ENCODE measurements around the gene PIK3R5.

Gene PIK3R5

DNA sequence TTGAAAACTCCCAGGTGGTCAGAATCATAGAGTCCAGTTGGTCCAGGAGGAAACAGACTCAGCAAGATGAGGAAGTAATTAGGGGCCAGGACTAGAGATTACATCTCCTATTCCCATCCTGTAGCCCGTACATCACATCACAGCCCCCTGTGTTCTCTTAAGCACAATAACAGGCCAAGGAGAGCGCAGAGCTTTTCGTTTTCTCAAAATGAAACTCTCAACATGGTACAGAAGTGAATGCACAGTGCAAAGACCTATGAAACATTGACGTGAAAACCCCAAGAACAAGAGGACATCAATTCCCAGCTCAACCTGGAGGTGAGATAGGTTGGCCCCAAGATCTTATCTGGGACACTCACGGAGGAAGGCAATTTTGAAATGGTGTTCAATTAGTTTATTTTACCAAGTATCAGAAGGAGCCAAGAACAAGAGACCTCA is 9.0 kb downstream of the PIK3R5 start:
- Histone ChIP-seq H3K27me3 (ENCODE audit: low read length) (no peaks in the 10 kb centered on the region; the same call in 1 of the 2 replicates), H3F3A (ENCODE audit: insufficient read depth) (no peaks in the 10 kb centered on the region), H3K79me2 (ENCODE audit: insufficient read depth, low read length) (no peaks in the 10 kb centered on the region), H2AFZ (ENCODE audit: low read depth, low read length, severe bottlenecking) (no peak overlapping the region), H3K4me2 (ENCODE audit: low read depth, low read length, poor library complexity, severe bottlenecking) (no peak overlapping the region), H3K36me3 (ENCODE audit: low read length) (no peaks in the 10 kb centered on the region), H3K9me3 (ENCODE audit: insufficient read depth, low read length) (no peaks in the 10 kb centered on the region), H3K9ac (ENCODE audit: low read length) (no peak overlapping the region), H3K9me2 (replicated peaks; ENCODE audit: insufficient read depth, low read length) (no peaks in the 10 kb centered on the region), H4K20me1 (ENCODE audit: low read depth, low read length) (no peaks in the 10 kb centered on the region), H3K4me3 (ENCODE audit: insufficient read depth, low read length, poor library complexity, severe bottlenecking) (no peak overlapping the region), H3K27ac (ENCODE audit: low read depth, low read length) (no peak overlapping the region)
- no peak for TF ChIP-seq EZH2phosphoT487 (conservative IDR thresholded peaks at IDR 0.05; ENCODE audit: low read length)
- TF ChIP-seq, protein P1, sequence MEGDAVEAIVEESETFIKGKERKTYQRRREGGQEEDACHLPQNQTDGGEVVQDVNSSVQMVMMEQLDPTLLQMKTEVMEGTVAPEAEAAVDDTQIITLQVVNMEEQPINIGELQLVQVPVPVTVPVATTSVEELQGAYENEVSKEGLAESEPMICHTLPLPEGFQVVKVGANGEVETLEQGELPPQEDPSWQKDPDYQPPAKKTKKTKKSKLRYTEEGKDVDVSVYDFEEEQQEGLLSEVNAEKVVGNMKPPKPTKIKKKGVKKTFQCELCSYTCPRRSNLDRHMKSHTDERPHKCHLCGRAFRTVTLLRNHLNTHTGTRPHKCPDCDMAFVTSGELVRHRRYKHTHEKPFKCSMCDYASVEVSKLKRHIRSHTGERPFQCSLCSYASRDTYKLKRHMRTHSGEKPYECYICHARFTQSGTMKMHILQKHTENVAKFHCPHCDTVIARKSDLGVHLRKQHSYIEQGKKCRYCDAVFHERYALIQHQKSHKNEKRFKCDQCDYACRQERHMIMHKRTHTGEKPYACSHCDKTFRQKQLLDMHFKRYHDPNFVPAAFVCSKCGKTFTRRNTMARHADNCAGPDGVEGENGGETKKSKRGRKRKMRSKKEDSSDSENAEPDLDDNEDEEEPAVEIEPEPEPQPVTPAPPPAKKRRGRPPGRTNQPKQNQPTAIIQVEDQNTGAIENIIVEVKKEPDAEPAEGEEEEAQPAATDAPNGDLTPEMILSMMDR (IDR thresholded peaks at IDR 0.05; ENCODE audit: insufficient read depth, low read length, poor library complexity, severe bottlenecking), result no peak

DNA sequence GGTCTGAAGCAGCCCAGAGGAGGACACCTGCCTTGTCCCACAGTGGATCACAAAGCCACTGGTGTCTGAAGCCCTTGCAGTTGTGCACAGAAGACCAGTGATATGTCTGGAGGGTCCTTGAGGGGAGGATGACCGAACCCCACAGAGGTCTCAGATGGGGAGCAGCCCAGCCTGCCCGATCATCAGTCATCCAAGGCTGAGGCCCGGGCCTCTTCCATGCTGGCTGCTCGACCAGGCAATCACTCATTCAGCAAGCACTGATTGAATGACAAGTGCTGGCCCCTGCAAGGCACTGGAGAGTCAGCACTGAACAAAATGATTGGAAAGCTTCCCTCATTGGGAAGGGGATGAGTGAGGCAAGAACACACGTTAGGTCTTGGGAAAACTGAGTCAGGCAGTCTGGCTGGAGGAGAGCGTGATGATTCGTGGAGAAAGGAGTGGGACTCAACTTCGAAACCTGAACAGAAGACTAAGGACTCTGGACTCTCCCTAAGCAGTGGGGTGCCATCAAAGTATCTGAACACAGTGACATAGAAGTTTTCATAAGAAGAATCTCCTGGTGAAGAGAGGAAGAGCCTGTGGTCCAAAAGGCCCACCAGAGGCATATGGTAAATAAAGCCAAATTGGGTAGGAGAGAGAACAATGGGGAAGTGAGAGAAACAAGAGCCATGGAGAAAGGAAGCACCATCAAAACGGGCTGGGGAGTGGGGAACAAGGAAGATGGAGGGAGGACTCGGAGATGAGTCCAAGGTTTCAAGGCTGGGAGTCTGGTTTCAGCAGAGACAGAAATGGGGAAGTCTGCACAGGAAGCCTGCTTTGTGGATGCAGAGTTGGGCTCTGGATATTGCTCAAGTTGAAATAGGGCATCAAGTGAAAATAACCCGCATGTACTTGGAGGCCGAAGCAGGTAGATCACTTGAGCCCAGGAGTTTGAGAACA is 10.2 kb downstream of the PIK3R5 start:
- no peak overlapping the region for H3K4me2 ChIP-seq (ENCODE audit: low read depth, low read length, poor library complexity, severe bottlenecking)
- H3K79me2 ChIP-seq (ENCODE audit: insufficient read depth, low read length), result no peaks in the 10 kb centered on the region

DNA sequence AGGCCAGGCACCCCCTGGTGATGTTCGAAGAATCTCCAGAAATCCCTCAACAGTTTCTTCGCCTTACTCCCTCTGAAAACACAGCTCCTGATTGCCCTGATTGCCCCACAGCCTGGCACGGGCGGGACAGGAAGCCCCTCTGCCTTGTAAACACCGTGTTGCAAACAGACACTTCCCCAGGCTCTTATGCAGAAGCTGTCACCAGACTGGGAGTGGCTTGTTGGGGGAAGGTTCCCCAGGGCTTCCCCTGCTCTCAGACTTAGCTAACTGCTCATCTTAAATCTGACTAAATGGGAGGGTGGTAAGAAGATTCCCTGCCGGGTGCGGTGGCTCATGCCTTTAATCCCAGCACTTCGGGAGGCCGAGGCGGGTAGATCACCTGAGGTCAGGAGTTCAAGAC is 11.2 kb downstream of the PIK3R5 start:
- TF ChIP-seq, protein P1 (IDR thresholded peaks at IDR 0.05; ENCODE audit: insufficient read depth, low read length, poor library complexity, severe bottlenecking), result no peak
- no peak for TF ChIP-seq EZH2phosphoT487 (conservative IDR thresholded peaks at IDR 0.05; ENCODE audit: low read length)
- Histone ChIP-seq H3K27ac (ENCODE audit: low read depth, low read length) (no peak overlapping the region), H2AFZ (ENCODE audit: low read depth, low read length, severe bottlenecking) (no peak overlapping the region), H3K4me3 (ENCODE audit: insufficient read depth, low read length, poor library complexity, severe bottlenecking) (no peak overlapping the region), H3K9me2 (replicated peaks; ENCODE audit: insufficient read depth, low read length) (no peaks in the 10 kb centered on the region), H3K9me3 (ENCODE audit: insufficient read depth, low read length) (no peaks in the 10 kb centered on the region), H3K9ac (ENCODE audit: low read length) (no peak overlapping the region), H3F3A (ENCODE audit: insufficient read depth) (no peaks in the 10 kb centered on the region), H3K79me2 (ENCODE audit: insufficient read depth, low read length) (no peaks in the 10 kb centered on the region), H3K36me3 (ENCODE audit: low read length) (no peaks in the 10 kb centered on the region), H3K4me2 (ENCODE audit: low read depth, low read length, poor library complexity, severe bottlenecking) (no peak overlapping the region), H4K20me1 (ENCODE audit: low read depth, low read length) (no peaks in the 10 kb centered on the region), H3K27me3 (ENCODE audit: low read length) (no peaks in the 10 kb centered on the region; the same call in 1 of the 2 replicates)

More for the DNA sequence above, 10.2 kb downstream of the PIK3R5 start:
- Histone ChIP-seq H3K9ac (ENCODE audit: low read length) (no peak overlapping the region), H3K9me3 (ENCODE audit: insufficient read depth, low read length) (no peaks in the 10 kb centered on the region), H2AFZ (ENCODE audit: low read depth, low read length, severe bottlenecking) (no peak overlapping the region), H3K4me3 (ENCODE audit: insufficient read depth, low read length, poor library complexity, severe bottlenecking) (no peak overlapping the region), H4K20me1 (ENCODE audit: low read depth, low read length) (no peaks in the 10 kb centered on the region), H3K27me3 (ENCODE audit: low read length) (no peaks in the 10 kb centered on the region; the same call in 1 of the 2 replicates), H3K27ac (ENCODE audit: low read depth, low read length) (no peak overlapping the region), H3K36me3 (ENCODE audit: low read length) (no peaks in the 10 kb centered on the region), H3K9me2 (replicated peaks; ENCODE audit: insufficient read depth, low read length) (no peaks in the 10 kb centered on the region), H3F3A (ENCODE audit: insufficient read depth) (no peaks in the 10 kb centered on the region)
- TF ChIP-seq, protein P1 (IDR thresholded peaks at IDR 0.05; ENCODE audit: insufficient read depth, low read length, poor library complexity, severe bottlenecking), result no peak
- TF ChIP-seq EZH2phosphoT487 (conservative IDR thresholded peaks at IDR 0.05; ENCODE audit: low read length), result no peak

All from SU-DHL-6 (cell line).